ENCODE results near the gene COX19. TPM values are rescaled to one million over a fixed set of nuclear protein-coding genes. Genes with fewer than 3 reads are reported as not detected.

COX19 gene
- total and polyA plus RNA-seq, 2 of the 13 experiments (the other 11 are each of a cell fraction or from before 2014, with no cell fraction given) = 11.5 to 21.7 TPM

- TF ChIP-seq MEF2D (CRISPR knock-in tag; IDR thresholded peaks at IDR 0.05) (no peak), CHD4 (IDR thresholded peaks at IDR 0.05; ENCODE audit: borderline replicate concordance, low read length) (no peak), ZNF646 (CRISPR knock-in tag; IDR thresholded peaks at IDR 0.05) (no peak), SP2 (CRISPR knock-in tag; IDR thresholded peaks at IDR 0.05) (peak; percentile 52; the same call in 1 of the 2 replicates), ZNF589 (CRISPR knock-in tag; conservative IDR thresholded peaks at IDR 0.05) (0 out of 2 replicates have a peak, but pooled peaks have one; percentile 66), ZBTB46 (CRISPR knock-in tag; IDR thresholded peaks at IDR 0.05; ENCODE audit: borderline replicate concordance) (0 out of 2 replicates have a peak, but pooled peaks have one; percentile 27), IKZF4 (CRISPR knock-in tag; IDR thresholded peaks at IDR 0.05; ENCODE audit: borderline replicate concordance, low read depth, not compliant biosample characterization) (peak; percentile 27), ZXDC (CRISPR knock-in tag; IDR thresholded peaks at IDR 0.05) (peak; percentile 89), IRF1 (CRISPR knock-in tag; IDR thresholded peaks at IDR 0.05; ENCODE audit: low read depth) (0 out of 2 replicates have a peak, but pooled peaks have one; percentile 62), ZNF276 (CRISPR knock-in tag; IDR thresholded peaks at IDR 0.05; ENCODE audit: low read depth) (no peak), ZNF777 (CRISPR knock-in tag; IDR thresholded peaks at IDR 0.05) (peak; percentile 44), POLR2AphosphoS2 (IDR thresholded peaks at IDR 0.05; ENCODE audit: low read depth, low read length) (peak; percentile 98)
Observed at GRCh38 chr7:974820-975681, at the start of gene COX19 (continued).
